Small intestine (tissue), 7 donors: ENCODE measurements around the gene CLDN3. TPM values are rescaled to one million over a fixed set of nuclear protein-coding genes. Genes with fewer than 3 reads are reported as not detected.

ENCODE experiments used
- DNase-seq, 2 donors: peaks; one replicate each; pipeline versions ENCODE4 v3.0.0 to v3.0.0-alpha.2; 2013
- FAIRE-seq: peaks from 2 replicates; lab custom pipeline; 2012; peaks lifted over from hg19 to GRCh38; lab: Jason Lieb, UNC
- H3K27ac ChIP-seq, 3 donors: one replicate each; pipeline ENCODE4 v1.5.1; 2013; ENCODE audit warnings: low read length in 2 of 3, mild to moderate bottlenecking in 2 of 3, control low read depth in 1 of 3, inconsistent platforms in 1 of 3, low read depth in 1 of 3, moderate library complexity in 1 of 3
- H3K27me3 ChIP-seq, 3 donors: one replicate each; pipeline ENCODE4 v1.6.1; 2013; ENCODE audit warnings: low read length in 3 of 3, inconsistent platforms in 1 of 3; ENCODE audit not compliant: control insufficient read depth in 3 of 3, insufficient read depth in 3 of 3
- H3K36me3 ChIP-seq, 3 donors: one replicate each; pipeline ENCODE4 v1.6.1; 2013; ENCODE audit warnings: low read length in 3 of 3, inconsistent platforms in 1 of 3, low read depth in 1 of 3, mild to moderate bottlenecking in 1 of 3, moderate library complexity in 1 of 3; ENCODE audit not compliant: control insufficient read depth in 3 of 3, insufficient read depth in 2 of 3
- H3K4me1 ChIP-seq, 3 donors: one replicate each; pipeline ENCODE4 v1.6.1; 2013; ENCODE audit warnings: low read length in 2 of 3, inconsistent platforms in 1 of 3, low read depth in 1 of 3, mild to moderate bottlenecking in 1 of 3, moderate library complexity in 1 of 3; ENCODE audit not compliant: control insufficient read depth in 3 of 3, insufficient read depth in 2 of 3
- H3K4me3 ChIP-seq, 3 donors: one replicate each; pipeline ENCODE4 v1.5.1; 2013; ENCODE audit warnings: low read length in 3 of 3, control low read depth in 1 of 3, inconsistent platforms in 1 of 3, low read depth in 1 of 3, mild to moderate bottlenecking in 1 of 3, moderate library complexity in 1 of 3
- H3K9me3 ChIP-seq, 2 donors: one replicate each; pipeline ENCODE4 v1.6.1; 2013; ENCODE audit warnings: low read depth in 1 of 2, low read length in 1 of 2; ENCODE audit not compliant: control insufficient read depth in 2 of 2, insufficient read depth in 1 of 2
- WGBS, 3 donors: extraction: QIAGEN DNeasy Blood & Tissue Kit; methylation state at CpG; one replicate each; pipeline ENCODE4 v1.1.7; 2013; 5-methylcytosine and 5-hydroxymethylcytosine counted together
- polyA plus RNA-seq, 4 donors: library from polyadenylated mRNA; stranded (reverse) in 3 of 4; unstranded in 1 of 4; fragments of 200-250 nt in 3 of 4; fragments of 120-200 nt in 1 of 4; gene quantifications; one replicate each; pipeline versions ENCODE4 v1.2.1 to v1.2.3, GENCODE V29; 2013
- donor health status: healthy with polysubstance abuse.
- donor health status: control.
- donor health status: control.
- donor health status: Bipolar disorder and iron deficiency.
- donor health status: healthy.

CLDN3 gene
- polyA plus RNA-seq, 4 donors = 236 to 394 (median 308) TPM

DNA sequence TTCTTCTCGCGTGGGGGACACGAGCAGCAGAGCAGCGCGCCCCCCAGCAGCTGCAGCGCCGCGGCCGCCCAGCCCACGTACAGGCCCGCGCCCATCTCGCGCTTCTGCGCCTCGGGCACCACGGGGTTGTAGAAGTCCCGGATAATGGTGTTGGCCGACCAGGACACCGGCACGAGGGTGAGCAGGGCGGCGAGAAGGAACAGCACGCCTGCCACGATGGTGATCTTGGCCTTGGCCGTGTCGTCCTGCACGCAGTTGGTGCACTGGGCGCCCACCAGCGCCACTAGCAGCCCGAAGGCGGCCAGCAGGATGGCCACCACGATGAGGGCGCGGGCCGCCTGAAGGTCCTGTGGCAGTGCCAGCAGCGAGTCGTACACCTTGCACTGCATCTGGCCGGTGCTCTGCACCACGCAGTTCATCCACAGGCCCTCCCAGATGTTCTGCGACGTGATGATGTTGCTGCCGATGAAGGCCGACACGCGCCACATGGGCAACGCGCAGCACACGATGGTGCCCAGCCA lies 529 bp downstream of the CLDN3 start:
- DNase-seq = peak in 1 of 2 donors; percentile 72
- peak overlapping the region; percentile 92 to 98 (median 98) for H3K27ac ChIP-seq
- peaks cover 0 to 24% (median 0%) of the 10 kb centered on the region in 3 donors for H3K4me1 ChIP-seq
- 5 to 16% (median 16%) methylated on average over 41 to 49 of the region's 49 CpGs for WGBS, 3 donors
- H3K36me3 ChIP-seq = peaks cover 0 to 30% (median 0%) of the 10 kb centered on the region in 3 donors
- H3K27me3 ChIP-seq = peaks cover 0 to 6% (median 4%) of the 10 kb centered on the region in 3 donors
- FAIRE-seq = no peak
- H3K4me3 ChIP-seq = peak overlapping the region; percentile 69 to 82 (median 72)
- H3K9me3 ChIP-seq = no peaks in the 10 kb centered on the region

DNA sequence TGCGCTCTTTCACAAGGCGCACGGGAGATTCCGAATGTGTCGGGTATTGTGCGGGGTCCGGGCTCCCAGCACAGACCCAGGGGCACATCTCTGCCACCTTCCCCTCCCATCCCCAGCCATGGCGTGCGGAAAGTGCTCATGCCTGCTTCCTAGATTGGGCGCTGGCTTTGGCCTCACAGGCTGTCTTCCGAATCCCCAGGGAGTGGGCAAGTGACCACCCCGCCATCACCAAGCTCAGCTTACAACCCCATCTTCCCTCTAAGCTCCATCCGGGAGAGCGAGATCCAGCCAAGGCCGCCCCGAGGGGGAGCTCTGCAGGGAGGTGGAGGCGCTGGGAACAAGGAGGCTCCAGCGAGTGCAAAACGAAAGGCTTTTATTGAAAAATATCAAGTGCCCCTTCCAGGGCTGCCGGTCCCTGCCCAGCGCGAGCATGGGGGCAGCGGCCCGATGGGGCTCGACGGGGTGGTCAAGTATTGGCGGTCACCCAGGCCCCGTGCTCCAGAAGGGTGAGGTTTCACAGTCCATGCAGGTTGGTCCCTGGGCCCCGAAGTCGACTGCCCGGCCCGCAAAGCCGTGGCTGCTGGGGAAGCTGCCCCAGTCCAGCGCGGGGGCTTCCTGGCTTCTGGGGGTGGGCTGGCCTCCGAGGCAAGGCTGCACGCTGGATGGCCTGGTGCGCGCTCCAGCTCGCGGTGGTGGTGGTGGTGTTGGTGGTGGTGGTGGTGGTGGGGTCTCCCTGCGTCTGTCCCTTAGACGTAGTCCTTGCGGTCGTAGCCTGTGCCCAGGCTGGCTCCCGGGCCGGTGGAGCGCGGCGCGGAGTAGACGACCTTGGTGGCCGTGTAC lies 1.2 kb downstream of the CLDN3 start:
- peak; percentile 26 to 54 for DNase-seq
- Histone ChIP-seq H3K9me3 (no peaks in the 10 kb centered on the region), H3K4me1 (peaks cover 0 to 19% (median 0%) of the 10 kb centered on the region in 3 donors), H3K4me3 (peak overlapping the region; percentile 69 to 82 (median 72)), H3K36me3 (peaks cover 0 to 30% (median 0%) of the 10 kb centered on the region in 3 donors), H3K27ac (peak overlapping the region; percentile 92 to 98 (median 98)), H3K27me3 (peaks cover 0 to 6% (median 4%) of the 10 kb centered on the region in 3 donors)
- FAIRE-seq = no peak
- WGBS, 3 donors = 11 to 28% (median 21%) methylated on average over 51 to 53 of the region's 53 CpGs

DNA sequence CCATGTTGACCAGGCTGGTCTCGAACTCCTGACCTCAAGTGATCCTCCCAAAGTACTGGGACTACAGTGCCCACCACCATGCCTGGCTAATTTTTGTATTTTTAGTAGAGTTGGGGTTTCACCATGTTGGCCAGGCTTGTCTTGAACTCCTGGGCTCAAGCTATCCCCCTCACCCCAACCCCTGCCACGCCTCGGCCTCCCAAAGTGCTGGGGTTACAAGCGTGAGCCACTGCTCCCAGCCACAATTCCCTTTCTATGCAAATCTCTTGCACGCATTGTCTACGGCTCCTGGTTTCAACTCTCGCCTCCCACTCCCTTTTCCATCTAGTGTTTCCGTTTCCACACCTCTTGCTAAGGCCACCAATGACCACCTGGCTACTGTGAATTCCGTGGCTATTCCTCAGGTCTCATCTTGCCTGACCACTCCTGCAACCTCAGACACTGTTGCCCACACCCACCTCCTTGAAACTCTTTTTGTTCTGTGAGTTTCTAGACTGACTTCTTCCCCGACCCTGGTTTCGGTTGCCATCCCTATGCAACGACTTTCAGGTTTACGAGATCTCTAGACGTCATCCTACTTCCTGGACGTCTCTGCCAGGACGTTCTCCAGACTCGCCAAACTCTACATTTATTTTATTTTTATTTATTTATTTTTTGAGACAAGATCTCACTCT lies 3.4 kb downstream of the CLDN3 start:
- H3K27me3 ChIP-seq = peaks cover 0 to 6% (median 4%) of the 10 kb centered on the region in 3 donors
- H3K9me3 ChIP-seq = no peaks in the 10 kb centered on the region
- WGBS, 3 donors = 70 to 85% (median 73%) methylated on average over 17 of the region's 17 CpGs
- H3K4me1 ChIP-seq = peaks cover 0 to 22% (median 2%) of the 10 kb centered on the region in 3 donors
- H3K4me3 ChIP-seq = no peak overlapping the region
- FAIRE-seq (no peak), DNase-seq (no peak)
- H3K36me3 ChIP-seq = peaks cover 0 to 28% (median 0%) of the 10 kb centered on the region in 3 donors
- H3K27ac ChIP-seq = peak overlapping the region in 1 of 3 donors; percentile 98

DNA sequence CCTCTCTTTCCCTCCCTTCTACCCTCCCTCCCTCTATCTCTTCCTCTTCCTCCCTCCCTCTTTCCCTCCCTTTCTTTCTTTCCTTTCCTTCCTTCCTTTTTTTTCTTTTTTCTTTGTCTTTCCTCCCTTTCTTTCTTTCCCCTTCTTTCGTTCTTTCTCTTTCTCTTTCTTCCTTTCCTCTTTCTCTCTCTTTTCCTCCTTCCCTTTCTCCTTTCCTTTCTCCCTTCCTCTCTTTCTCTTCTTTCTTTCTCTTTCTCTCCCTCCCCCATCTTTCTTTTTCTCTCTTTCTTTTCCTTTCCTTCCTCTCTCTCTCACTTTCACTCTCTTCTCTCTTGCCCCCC lies 7.4 kb downstream of the CLDN3 start:
- H3K9me3 ChIP-seq = no peaks in the 10 kb centered on the region
- peaks cover 0 to 2% (median 0%) of the 10 kb centered on the region in 3 donors for H3K27me3 ChIP-seq
- H3K27ac ChIP-seq = no peak overlapping the region
- DNase-seq (no peak), FAIRE-seq (no peak)
- H3K4me3 ChIP-seq = no peak overlapping the region
- H3K4me1 ChIP-seq = peaks cover 0 to 28% (median 2%) of the 10 kb centered on the region in 3 donors
- WGBS, 3 donors = 76 to 88% (median 88%) methylated on average over 1 of the region's 1 CpG
- peaks cover 0 to 10% (median 0%) of the 10 kb centered on the region in 3 donors for H3K36me3 ChIP-seq

DNA sequence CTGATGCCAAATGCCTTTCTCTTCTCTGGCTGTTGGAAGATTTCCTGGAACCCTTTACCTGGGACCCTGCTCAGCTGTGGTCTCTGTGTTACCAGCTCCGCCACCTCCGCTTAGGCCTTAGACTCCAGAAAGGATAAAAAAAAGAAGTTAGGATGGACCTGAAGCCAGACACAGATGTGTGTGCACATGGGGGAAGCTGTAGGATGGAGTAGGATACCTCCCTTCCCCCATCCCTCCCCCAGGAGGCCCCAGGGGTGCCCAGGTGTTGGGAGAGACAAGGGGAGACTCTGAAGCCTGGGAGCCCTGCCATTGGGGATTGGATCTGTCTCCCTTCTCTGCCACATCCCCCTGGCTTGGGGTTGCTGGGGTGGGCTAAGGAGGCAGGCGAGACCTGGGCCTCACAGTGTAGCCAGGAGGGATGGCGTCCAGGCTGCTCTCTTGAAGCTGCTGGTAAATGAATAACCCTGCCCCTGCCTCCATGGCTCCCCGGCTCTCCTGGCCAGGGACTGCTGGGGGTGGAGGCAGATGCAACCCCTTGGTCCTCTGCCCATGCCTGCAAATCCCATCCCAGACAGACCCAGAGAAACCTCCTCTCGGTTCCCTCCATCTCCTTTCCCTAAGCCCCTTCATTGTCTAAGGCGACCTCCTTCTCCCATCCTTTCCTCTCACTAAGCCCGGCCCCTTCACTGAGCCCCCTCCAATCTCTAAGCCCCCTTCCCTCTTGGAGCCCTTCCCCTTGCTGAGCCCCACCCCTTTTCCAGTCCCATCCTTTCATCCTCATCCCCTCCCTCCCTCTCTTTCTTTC lies 8.0 kb downstream of the CLDN3 start:
- DNase-seq (peak in 1 of 2 donors; percentile 57), FAIRE-seq (no peak)
- H3K4me1 ChIP-seq = peaks cover 0 to 22% (median 2%) of the 10 kb centered on the region in 3 donors
- H3K27me3 ChIP-seq = no peaks in the 10 kb centered on the region
- H3K27ac ChIP-seq = no peak overlapping the region
- 57 to 62% (median 60%) methylated on average over 8 of the region's 8 CpGs for WGBS, 3 donors
- peaks cover 0 to 4% (median 0%) of the 10 kb centered on the region in 3 donors for H3K36me3 ChIP-seq
- no peaks in the 10 kb centered on the region for H3K9me3 ChIP-seq
- no peak overlapping the region for H3K4me3 ChIP-seq

DNA sequence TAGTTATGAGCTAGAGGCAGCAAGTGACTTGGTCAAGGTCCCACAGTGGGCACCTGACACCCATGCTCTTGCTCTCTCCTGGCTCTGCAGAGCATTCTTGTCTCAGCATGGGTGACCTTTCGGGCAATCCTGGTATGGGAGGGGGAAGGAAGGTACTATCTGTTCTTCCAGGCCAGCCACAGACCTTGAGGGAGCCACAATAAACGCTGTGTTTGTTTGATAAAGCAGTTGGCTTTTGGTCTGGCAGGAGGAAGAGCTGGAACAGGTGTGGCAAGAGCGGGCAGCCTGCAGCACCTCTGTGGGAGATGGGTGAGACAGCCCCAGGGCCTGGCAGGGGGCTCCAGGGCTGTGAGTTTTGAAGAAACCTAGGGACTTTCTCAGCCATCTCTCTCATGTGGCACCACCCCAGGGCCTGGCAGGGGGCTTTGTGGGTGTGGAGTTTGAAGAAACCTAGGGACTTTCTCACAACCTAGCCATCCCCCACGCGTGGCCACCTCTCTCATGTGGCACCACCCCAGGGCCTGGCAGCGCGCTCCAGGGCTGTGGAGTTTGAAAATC lies 11.4 kb downstream of the CLDN3 start:
- peaks cover 0 to 18% (median 2%) of the 10 kb centered on the region in 3 donors for H3K4me1 ChIP-seq
- peak overlapping the region; percentile 72 to 75 (median 74) for H3K27ac ChIP-seq
- 29 to 59% (median 30%) methylated on average over 7 of the region's 7 CpGs for WGBS, 3 donors
- no peak overlapping the region for H3K4me3 ChIP-seq
- H3K27me3 ChIP-seq = no peaks in the 10 kb centered on the region
- H3K9me3 ChIP-seq = no peaks in the 10 kb centered on the region
- H3K36me3 ChIP-seq = no peaks in the 10 kb centered on the region
- DNase-seq (peak; percentile 76 to 97), FAIRE-seq (no peak)

DNA sequence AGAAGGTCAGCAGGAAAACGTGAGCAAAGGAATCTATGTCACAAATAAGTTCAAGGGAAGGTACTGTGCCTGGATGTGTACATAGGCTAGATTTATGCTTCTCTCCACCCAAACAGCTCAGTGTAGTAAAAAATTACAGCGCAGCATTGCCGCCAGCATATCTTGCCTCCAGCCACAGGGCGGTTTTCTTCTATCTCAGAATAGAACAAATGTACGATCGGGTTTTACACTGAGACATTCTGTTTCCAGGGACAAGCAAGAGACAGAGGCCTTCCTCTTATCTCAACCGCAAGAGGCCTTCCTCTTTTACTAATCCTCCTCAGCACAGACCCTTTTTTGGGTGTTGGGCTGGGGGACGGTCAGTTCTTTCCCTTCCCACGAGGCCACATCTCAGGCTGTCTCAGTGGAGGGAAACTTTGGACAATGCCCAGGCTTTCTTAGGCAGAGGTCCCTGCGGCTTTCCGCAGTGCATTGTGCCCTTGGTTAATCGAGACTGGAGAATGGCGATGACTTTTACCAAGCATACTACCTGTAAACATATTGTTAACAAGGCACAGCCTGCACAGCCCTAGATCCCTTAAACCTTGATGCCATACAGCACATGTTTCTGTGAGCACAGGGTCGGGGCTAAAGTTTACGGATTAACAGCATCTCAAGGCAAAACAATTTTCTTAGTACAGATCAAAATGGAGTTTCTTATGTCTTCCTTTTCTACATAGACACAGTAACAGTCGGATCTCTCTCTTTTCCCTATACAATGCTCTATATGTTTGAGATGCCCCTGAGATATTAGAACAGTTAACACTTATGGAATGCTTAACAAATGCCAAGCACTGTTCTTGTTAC lies 19.9 kb downstream of the CLDN3 start:
- FAIRE-seq (no peak), DNase-seq (peak in 1 of 2 donors; percentile 49)
- WGBS, 3 donors = 72 to 91% (median 75%) methylated on average over 16 of the region's 16 CpGs
- Histone ChIP-seq H3K27ac (peak overlapping the region in 1 of 3 donors; percentile 36), H3K27me3 (no peaks in the 10 kb centered on the region), H3K9me3 (no peaks in the 10 kb centered on the region), H3K4me1 (peaks cover 0 to 10% (median 0%) of the 10 kb centered on the region in 3 donors), H3K4me3 (no peak overlapping the region), H3K36me3 (no peaks in the 10 kb centered on the region)
